Keratinocyte (primary cell): Measurements from ENCODE around the gene CCT7. TPM values are rescaled to one million over a fixed set of nuclear protein-coding genes. Genes with fewer than 3 reads are reported as not detected.

Experiments
- DNase-seq: peaks from one replicate; pipeline ENCODE4 v3.0.0-alpha.2; 2011; ENCODE audit warnings: low read depth, missing footprints, low spot score
- FAIRE-seq: peaks from 2 replicates; lab custom pipeline; 2011; peaks lifted over from hg19 to GRCh38; lab: Jason Lieb, UNC
- H2AFZ ChIP-seq: 2 replicates; pipeline ENCODE4 v1.6.0; 2012; ENCODE audit warnings: low read length, control low read depth, inconsistent platforms; ENCODE audit not compliant: control insufficient read depth
- H3K27ac ChIP-seq: 2 replicates; pipeline ENCODE4 v1.5.1; 2011; ENCODE audit warnings: low read length; ENCODE audit not compliant: control insufficient read depth, insufficient read depth
- H3K27me3 ChIP-seq: 3 replicates; pipeline ENCODE4 v1.6.0; 2011; ENCODE audit warnings: low read length; ENCODE audit not compliant: control insufficient read depth, insufficient read depth; ENCODE audit errors: extremely low read depth
- H3K36me3 ChIP-seq, 2 experiments: 2 replicates in 1 of 2; 3 replicates in 1 of 2; pipeline ENCODE4 v1.5.1; 2011; ENCODE audit warnings: low read length in 2 of 2, mild to moderate bottlenecking in 1 of 2; ENCODE audit not compliant: control insufficient read depth in 2 of 2, insufficient read depth in 2 of 2; ENCODE audit errors: extremely low read depth in 1 of 2
- H3K4me1 ChIP-seq: 3 replicates; pipeline ENCODE4 v1.5.1; 2011; ENCODE audit warnings: low read length; ENCODE audit not compliant: control insufficient read depth, insufficient read depth; ENCODE audit errors: extremely low read depth
- H3K4me2 ChIP-seq: 3 replicates; pipeline ENCODE4 v1.6.0; 2011; ENCODE audit warnings: low read depth, low read length; ENCODE audit not compliant: control insufficient read depth, insufficient read depth; ENCODE audit errors: extremely low read depth
- H3K4me3 ChIP-seq, 3 experiments: fragments of 200-600 bp in 1 of 3; sonication (generic) in 1 of 3; 2 replicates in 2 of 3; 3 replicates in 1 of 3; pipeline ENCODE4 v1.5.1; 2011 to 2016; ENCODE audit warnings: low read length in 3 of 3, mild to moderate bottlenecking in 3 of 3, control low read depth in 2 of 3, inconsistent platforms in 1 of 3, low read depth in 1 of 3, mixed read lengths in 1 of 3, mixed run types in 1 of 3, moderate library complexity in 1 of 3; ENCODE audit not compliant: control insufficient read depth in 2 of 3, insufficient read depth in 2 of 3; ENCODE audit errors: extremely low read depth in 1 of 3
- H3K79me2 ChIP-seq: 2 replicates; pipeline ENCODE4 v1.6.0; 2012; ENCODE audit warnings: low read length; ENCODE audit not compliant: control insufficient read depth, insufficient read depth
- H3K9ac ChIP-seq: 3 replicates; pipeline ENCODE4 v1.6.0; 2011; ENCODE audit warnings: low read length; ENCODE audit not compliant: control insufficient read depth, insufficient read depth; ENCODE audit errors: extremely low read depth
- H3K9me1 ChIP-seq: 3 replicates; pipeline ENCODE4 v1.6.0; 2011; ENCODE audit warnings: low read length; ENCODE audit not compliant: control insufficient read depth, insufficient read depth; ENCODE audit errors: extremely low read depth
- H3K9me3 ChIP-seq: 2 replicates; pipeline ENCODE4 v1.5.1; 2012; ENCODE audit warnings: low read depth, low read length; ENCODE audit not compliant: control insufficient read depth
- H4K20me1 ChIP-seq: 3 replicates; pipeline ENCODE4 v1.6.0; 2011; ENCODE audit warnings: low read length; ENCODE audit not compliant: control insufficient read depth, insufficient read depth; ENCODE audit errors: extremely low read depth
- EZH2 ChIP-seq: IDR thresholded peaks from one replicate; pipeline ENCODE4 v1.6.1; 2012; ENCODE audit warnings: inconsistent platforms, mild to moderate bottlenecking, low read length, moderate library complexity
- dilution Hi-C: fragments of 300-500 bp; cut with MboI; formaldehyde crosslinking; loops from one replicate; pipeline ENCODE4 v1.7.0; 2020; ENCODE audit warnings: low sequenced_read_pairs; ENCODE audit not compliant: extremely low pct_ligation_motif_present
- polyA plus RNA-seq, 5 experiments: library from polyadenylated mRNA; depleted of rRNA in 3 of 5; stranded (reverse) in 3 of 5; stranded (forward) in 1 of 5; unstranded in 1 of 5; fragments of >200 nt; gene quantifications; 1 replicate in 1 of 5; 2 replicates in 3 of 5; 3 replicates in 1 of 5; pipeline versions ENCODE4 v1.2.1 to v1.2.3, GENCODE V29; 2011 to 2012; ENCODE audit warnings: missing spikeins in 2 of 5, low read depth in 1 of 5, low replicate concordance in 1 of 5
- TF ChIP-seq, protein P1 (sequence below), 3 experiments: IDR thresholded peaks in 1 of 3; conservative IDR thresholded peaks in 1 of 3; optimal IDR thresholded peaks in 1 of 3; 2 replicates in 2 of 3; 3 replicates in 1 of 3; pipeline versions ENCODE3 to v1.5.1; 2011; ENCODE audit warnings: low read length in 3 of 3, mild to moderate bottlenecking in 3 of 3, moderate library complexity in 2 of 3, control low read depth in 1 of 3, inconsistent platforms in 1 of 3; ENCODE audit not compliant: insufficient read depth in 2 of 3; ENCODE audit errors: extremely low read depth in 1 of 3

The CCT7 gene
- polyA plus RNA-seq, 1 donor (not counting 4 experiments of a cell fraction or from before 2014, with no cell fraction given): 357 TPM

DNA sequence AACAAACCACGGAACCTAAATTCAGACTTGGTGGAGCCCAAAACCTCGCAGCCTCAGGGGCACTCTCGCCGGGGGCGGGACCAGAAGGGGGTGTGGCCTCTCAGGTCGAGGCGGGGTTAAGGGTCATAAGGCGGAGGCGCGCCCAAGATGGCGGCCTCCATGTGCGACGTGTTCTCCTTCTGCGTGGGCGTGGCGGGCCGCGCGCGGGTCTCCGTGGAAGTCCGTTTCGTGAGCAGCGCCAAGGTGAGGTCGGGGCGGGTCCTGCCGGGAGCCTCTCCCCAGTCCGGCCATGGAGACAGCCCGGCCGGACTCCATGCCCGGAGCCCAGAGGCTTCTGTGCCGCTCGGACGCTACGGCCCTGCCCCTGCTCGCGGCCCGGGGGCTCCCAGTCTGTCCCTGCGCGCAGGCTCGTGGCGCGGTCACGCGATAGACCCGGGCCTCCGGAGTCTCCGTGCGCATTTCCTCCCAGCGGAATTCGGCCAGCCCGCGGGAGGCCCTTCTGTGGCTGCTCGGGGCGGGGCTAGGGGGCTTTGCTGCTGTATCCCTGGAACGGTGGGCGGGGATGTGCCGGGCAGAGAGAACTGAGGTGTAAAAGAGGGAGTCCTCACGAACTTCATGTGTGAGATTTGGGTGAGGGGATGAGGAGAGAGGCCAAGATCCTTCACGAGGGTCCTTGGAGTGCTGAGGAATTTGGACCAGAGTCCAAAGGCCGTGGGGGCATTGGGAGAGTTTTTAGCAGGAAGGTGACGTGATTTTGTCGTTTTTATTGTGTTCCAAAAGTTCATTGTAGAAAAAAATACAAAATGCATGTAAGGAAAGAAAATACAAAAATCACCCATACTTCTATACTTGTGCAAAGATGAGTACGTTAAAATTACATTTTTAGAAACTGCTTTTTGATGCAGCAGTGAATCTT, 19.7 kb upstream of the CCT7 start, which contains the start of gene SMYD5:
TSS of gene SMYD5 (plus strand) at position 126 of the 916 bp plus-strand sequence. CDS start at position 148, 22 bp downstream.
- DNase-seq (no peak), FAIRE-seq (no peak)
- dilution Hi-C loops: no loop called here
- H4K20me1 ChIP-seq: no peaks in the 10 kb centered on the region
- H3K9me3 ChIP-seq: no peaks in the 10 kb centered on the region
- H3K9ac ChIP-seq: peak within 1 kb of the TSS; percentile 90
- H3K79me2 ChIP-seq: peaks cover 39% of the 10 kb centered on the region
- H2AFZ ChIP-seq: peak within 1 kb of the TSS; percentile 78
- peaks cover 18% of the 10 kb centered on the region for H3K4me1 ChIP-seq
- peaks cover 0 to 5% of the 10 kb centered on the region in 2 experiments for H3K36me3 ChIP-seq
- peak within 1 kb of the TSS; percentile 70 for H3K27ac ChIP-seq
- H3K9me1 ChIP-seq: peaks cover 2% of the 10 kb centered on the region
- H3K4me2 ChIP-seq: peak within 1 kb of the TSS; percentile 93
- TF ChIP-seq, protein P1, sequence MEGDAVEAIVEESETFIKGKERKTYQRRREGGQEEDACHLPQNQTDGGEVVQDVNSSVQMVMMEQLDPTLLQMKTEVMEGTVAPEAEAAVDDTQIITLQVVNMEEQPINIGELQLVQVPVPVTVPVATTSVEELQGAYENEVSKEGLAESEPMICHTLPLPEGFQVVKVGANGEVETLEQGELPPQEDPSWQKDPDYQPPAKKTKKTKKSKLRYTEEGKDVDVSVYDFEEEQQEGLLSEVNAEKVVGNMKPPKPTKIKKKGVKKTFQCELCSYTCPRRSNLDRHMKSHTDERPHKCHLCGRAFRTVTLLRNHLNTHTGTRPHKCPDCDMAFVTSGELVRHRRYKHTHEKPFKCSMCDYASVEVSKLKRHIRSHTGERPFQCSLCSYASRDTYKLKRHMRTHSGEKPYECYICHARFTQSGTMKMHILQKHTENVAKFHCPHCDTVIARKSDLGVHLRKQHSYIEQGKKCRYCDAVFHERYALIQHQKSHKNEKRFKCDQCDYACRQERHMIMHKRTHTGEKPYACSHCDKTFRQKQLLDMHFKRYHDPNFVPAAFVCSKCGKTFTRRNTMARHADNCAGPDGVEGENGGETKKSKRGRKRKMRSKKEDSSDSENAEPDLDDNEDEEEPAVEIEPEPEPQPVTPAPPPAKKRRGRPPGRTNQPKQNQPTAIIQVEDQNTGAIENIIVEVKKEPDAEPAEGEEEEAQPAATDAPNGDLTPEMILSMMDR (optimal IDR thresholded peaks at IDR 0.05 in 1 of 3, IDR thresholded peaks at IDR 0.05 in 1 of 3, conservative IDR thresholded peaks at IDR 0.05 in 1 of 3; ENCODE audit: extremely low read depth in 1 of 3, insufficient read depth in 2 of 3, low read length in 3 of 3): no peak
- TF ChIP-seq EZH2: no peak
- H3K27me3 ChIP-seq: no peaks in the 10 kb centered on the region
- peak within 1 kb of the TSS; percentile 86 to 88 (median 88) for H3K4me3 ChIP-seq

DNA sequence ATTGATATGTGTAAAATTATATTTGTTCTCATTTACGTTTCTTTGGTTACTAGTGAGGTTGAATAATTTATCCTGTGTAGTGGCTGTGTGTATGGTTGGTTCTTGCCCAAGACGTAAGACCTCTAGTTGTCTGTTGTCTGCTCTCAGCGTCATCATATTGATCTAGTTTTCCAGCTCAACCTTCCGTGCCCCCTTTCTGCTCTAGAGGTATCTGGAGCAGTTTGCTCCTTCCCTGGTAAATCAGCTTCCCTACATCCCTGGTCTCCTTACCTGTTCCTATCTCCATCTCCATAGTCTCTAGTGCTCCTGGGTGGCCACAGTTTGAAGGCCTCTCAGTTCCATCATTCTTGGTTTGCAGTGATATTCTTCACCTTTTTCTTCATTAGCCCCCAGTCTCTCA, 18.9 kb upstream of the CCT7 start:
- H3K27me3 ChIP-seq: no peaks in the 10 kb centered on the region
- FAIRE-seq (no peak), DNase-seq (no peak)
- H3K9me1 ChIP-seq: peaks cover 2% of the 10 kb centered on the region
- TF ChIP-seq EZH2: no peak
- TF ChIP-seq, protein P1 (optimal IDR thresholded peaks at IDR 0.05 in 1 of 3, IDR thresholded peaks at IDR 0.05 in 1 of 3, conservative IDR thresholded peaks at IDR 0.05 in 1 of 3; ENCODE audit: extremely low read depth in 1 of 3, insufficient read depth in 2 of 3, low read length in 3 of 3): no peak
- no peak overlapping the region for H2AFZ ChIP-seq
- dilution Hi-C loops: no loop called here
- H3K4me2 ChIP-seq: peak overlapping the region; percentile 93
- H3K79me2 ChIP-seq: peaks cover 39% of the 10 kb centered on the region
- H3K36me3 ChIP-seq: peaks cover 3 to 10% of the 10 kb centered on the region in 2 experiments
- H3K4me1 ChIP-seq: peaks cover 18% of the 10 kb centered on the region
- no peak overlapping the region for H3K27ac ChIP-seq
- no peaks in the 10 kb centered on the region for H3K9me3 ChIP-seq
- peak overlapping the region in 2 of 3 experiments; percentile 86 to 88 for H3K4me3 ChIP-seq
- no peak overlapping the region for H3K9ac ChIP-seq
- no peaks in the 10 kb centered on the region for H4K20me1 ChIP-seq
